ENCODE measurements around the gene RDH14. TPM values are rescaled to one million over a fixed set of nuclear protein-coding genes. Genes with fewer than 3 reads are reported as not detected.
A peak's percentile ranks its signal among the peaks of the same experiment; 100 is the strongest.

Gene RDH14
- total RNA-seq, 2 experiments from 2014 or later: 18.8 to 19.4 TPM

DNA sequence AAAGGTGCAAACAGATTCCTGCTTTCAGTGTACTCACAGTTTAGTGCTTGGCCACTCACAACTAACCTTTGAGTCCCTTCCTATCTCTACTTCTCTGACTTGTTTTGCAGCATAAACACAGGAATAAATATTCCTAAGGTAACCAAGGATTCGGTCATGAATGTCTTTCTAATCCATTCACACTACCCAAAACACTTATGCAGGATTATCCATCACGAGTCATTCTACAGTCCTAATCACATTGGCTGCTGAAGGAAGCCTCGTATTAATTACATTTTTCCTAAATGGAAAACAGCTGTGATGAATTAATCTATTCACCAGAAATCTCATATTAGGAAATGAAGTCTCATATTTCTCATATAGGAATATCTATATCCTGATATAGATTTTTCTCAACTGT lies 16.3 kb downstream of the RDH14 start:
- no peak for TF ChIP-seq CTCF (IDR thresholded peaks at IDR 0.05)
- Mint-ChIP-seq H3K36me3 (ENCODE audit: low read depth) (no peaks in the 10 kb centered on the region), H3K9me3 (no peaks in the 10 kb centered on the region), H3K4me1 (ENCODE audit: low read depth) (peaks cover 33% of the 10 kb centered on the region), H3K4me3 (no peak overlapping the region), H3K27me3 (no peaks in the 10 kb centered on the region), H3K27ac (no peak overlapping the region)
- CTCF ChIA-PET: no interaction called here
- ATAC-seq (no peak), DNase-seq (no peak)
- POLR2A ChIA-PET: no interaction called here
- intact Hi-C loops (cut with micrococcal nuclease): no loop called here

GRCh38 chr2:18540872-18541271 lies 19.6 kb downstream of the RDH14 start:
- intact Hi-C loops (cut with micrococcal nuclease): no loop called here

DNA sequence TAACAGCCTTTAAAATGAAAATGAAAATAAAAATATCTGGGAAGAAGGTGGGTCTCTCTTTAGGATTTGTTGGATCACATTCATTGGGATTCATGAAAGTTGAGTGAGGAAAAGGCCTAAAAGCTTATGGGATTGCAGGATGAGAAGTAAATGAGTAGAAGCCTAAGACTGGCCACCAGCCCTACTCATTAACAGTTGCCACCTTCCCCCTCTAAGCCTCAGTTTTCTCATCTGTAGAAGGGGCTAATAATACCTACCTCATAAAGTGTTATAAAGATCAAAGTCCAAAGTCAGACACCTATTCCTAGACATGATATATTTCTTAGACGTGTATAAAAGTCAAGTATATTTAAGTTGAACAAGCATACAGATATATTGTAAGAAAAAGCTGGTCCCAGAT lies 23.8 kb downstream of the RDH14 start:
- POLR2A ChIA-PET: no interaction called here
- CTCF ChIA-PET: no interaction called here
- no peaks in the 10 kb centered on the region for H3K36me3 Mint-ChIP-seq (ENCODE audit: low read depth)
- no peak overlapping the region for H3K27ac Mint-ChIP-seq
- DNase-seq (no peak), ATAC-seq (no peak)
- no peak for TF ChIP-seq CTCF (IDR thresholded peaks at IDR 0.05)
- no peaks in the 10 kb centered on the region for H3K9me3 Mint-ChIP-seq
- intact Hi-C loops (cut with micrococcal nuclease): no loop called here
- no peak overlapping the region for H3K4me3 Mint-ChIP-seq
- H3K27me3 Mint-ChIP-seq: peaks cover 6% of the 10 kb centered on the region
- H3K4me1 Mint-ChIP-seq (ENCODE audit: low read depth): peaks cover 2% of the 10 kb centered on the region

More at GRCh38 chr2:18540872-18541271, 19.6 kb downstream of the RDH14 start:
- TF ChIP-seq CTCF (IDR thresholded peaks at IDR 0.05): no peak
- H3K27ac Mint-ChIP-seq: no peak overlapping the region
- H3K4me3 Mint-ChIP-seq: no peak overlapping the region
- ATAC-seq: peak; percentile 30
- H3K9me3 Mint-ChIP-seq: no peaks in the 10 kb centered on the region
- peaks cover 1% of the 10 kb centered on the region for H3K27me3 Mint-ChIP-seq
- H3K36me3 Mint-ChIP-seq (ENCODE audit: low read depth): no peaks in the 10 kb centered on the region
- peaks cover 11% of the 10 kb centered on the region for H3K4me1 Mint-ChIP-seq (ENCODE audit: low read depth)
- ChIA-PET CTCF (no interaction called here), POLR2A (no interaction called here)
- no peak for DNase-seq

- H3K36me3 Mint-ChIP-seq (ENCODE audit: low read depth): no peaks in the 10 kb centered on the region
- H3K9me3 Mint-ChIP-seq: no peaks in the 10 kb centered on the region
- TF ChIP-seq CTCF (IDR thresholded peaks at IDR 0.05): no peak
- POLR2A ChIA-PET: no interaction called here
- CTCF ChIA-PET: no interaction called here
- H3K27ac Mint-ChIP-seq: no peak overlapping the region
- no peak for DNase-seq
- no peak overlapping the region for H3K4me3 Mint-ChIP-seq
- H3K27me3 Mint-ChIP-seq: peaks cover 6% of the 10 kb centered on the region
- intact Hi-C loops (cut with micrococcal nuclease): no loop called here
- H3K4me1 Mint-ChIP-seq (ENCODE audit: low read depth): peaks cover 2% of the 10 kb centered on the region
- ATAC-seq: no peak
Observed at GRCh38 chr2:18536100-18536499, 24.4 kb downstream of the RDH14 start.

DNA sequence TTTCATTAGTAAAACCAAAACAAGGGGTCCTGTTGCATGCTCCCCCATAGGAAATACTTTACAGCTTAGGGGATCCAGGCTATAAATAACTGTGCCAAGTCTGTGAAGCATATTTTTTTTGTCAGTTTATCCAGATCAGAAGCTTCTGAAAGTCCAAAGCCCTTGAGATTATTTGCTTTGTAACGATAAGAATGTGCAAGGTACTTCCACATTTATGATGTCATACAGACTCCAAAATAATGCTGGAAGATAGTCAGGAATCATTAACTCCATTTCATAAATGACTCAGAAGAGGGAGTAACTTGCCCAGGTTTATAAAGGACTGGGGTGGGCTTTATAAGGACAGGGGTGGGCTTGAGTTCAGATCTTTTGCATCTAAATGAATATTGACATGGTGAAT lies 29.3 kb downstream of the RDH14 start:
- Mint-ChIP-seq H3K36me3 (ENCODE audit: low read depth) (no peaks in the 10 kb centered on the region), H3K4me1 (ENCODE audit: low read depth) (no peaks in the 10 kb centered on the region), H3K27ac (no peak overlapping the region), H3K4me3 (no peak overlapping the region), H3K27me3 (peaks cover 6% of the 10 kb centered on the region), H3K9me3 (no peaks in the 10 kb centered on the region)
- POLR2A ChIA-PET: no interaction called here
- DNase-seq (no peak), ATAC-seq (no peak)
- CTCF ChIA-PET: interaction anchor here (1.1 kb wide), 1 partner anchor 1332 kb away, joined by 3 read pairs; no protein-coding TSS in a partner anchor
- intact Hi-C loops (cut with micrococcal nuclease): no loop called here
- TF ChIP-seq CTCF (IDR thresholded peaks at IDR 0.05): no peak

Measured in activated CD8-positive, alpha-beta T cell treated with anti-CD3 and anti-CD28 coated beads for 36 hours (primary cell).